AG09319 (cell line): ENCODE data around the gene SLIT3.

ENCODE experiments used
- DNase-seq: peaks from one replicate; pipeline ENCODE4 v3.0.0-alpha.2; 2010; ENCODE audit warnings: low read depth; ENCODE audit errors: extremely low read depth
- TF ChIP-seq, protein P1 (sequence below): IDR thresholded peaks from 2 replicates; pipeline ENCODE4 v1.5.1; 2011; ENCODE audit warnings: low read depth, mild to moderate bottlenecking, inconsistent platforms, low read length, moderate library complexity

Gene SLIT3

DNA sequence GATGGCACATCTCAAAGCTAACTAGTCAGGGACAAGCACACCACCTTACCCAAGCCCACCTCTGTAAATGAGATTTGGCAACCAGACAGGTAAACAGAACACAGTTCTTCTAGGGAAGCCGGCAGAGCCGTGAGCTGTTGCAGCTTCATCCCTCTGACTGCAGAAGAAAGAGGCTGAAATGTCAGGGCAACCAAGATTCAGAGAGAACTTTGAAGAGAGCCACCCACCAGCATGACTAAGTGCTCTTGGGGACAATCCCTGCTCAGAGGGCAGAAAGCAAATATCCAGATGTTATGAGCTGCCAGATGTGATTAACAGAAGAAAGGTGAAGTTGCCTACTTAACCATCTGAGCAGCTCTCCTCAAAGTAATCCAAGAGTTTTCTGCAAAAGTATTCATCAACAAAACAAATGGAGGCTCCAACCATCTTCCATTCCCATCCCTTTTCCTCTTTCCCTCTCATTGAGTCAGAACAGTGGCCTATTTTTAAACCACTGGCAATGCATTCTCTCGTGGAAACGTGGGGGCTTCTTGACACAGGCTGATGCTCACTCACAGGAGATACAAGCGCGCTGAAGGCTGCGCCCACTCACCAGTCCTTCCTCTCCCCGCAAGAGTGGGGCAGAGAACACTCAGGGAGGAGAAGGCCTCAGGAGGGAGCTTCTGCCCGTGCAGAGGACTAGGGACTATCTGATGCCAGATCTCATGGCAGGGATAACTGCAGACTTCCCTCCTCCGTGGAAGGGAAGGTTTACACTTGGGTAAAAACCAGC, 57.1 kb downstream of the SLIT3 start:
- TF ChIP-seq, protein P1, sequence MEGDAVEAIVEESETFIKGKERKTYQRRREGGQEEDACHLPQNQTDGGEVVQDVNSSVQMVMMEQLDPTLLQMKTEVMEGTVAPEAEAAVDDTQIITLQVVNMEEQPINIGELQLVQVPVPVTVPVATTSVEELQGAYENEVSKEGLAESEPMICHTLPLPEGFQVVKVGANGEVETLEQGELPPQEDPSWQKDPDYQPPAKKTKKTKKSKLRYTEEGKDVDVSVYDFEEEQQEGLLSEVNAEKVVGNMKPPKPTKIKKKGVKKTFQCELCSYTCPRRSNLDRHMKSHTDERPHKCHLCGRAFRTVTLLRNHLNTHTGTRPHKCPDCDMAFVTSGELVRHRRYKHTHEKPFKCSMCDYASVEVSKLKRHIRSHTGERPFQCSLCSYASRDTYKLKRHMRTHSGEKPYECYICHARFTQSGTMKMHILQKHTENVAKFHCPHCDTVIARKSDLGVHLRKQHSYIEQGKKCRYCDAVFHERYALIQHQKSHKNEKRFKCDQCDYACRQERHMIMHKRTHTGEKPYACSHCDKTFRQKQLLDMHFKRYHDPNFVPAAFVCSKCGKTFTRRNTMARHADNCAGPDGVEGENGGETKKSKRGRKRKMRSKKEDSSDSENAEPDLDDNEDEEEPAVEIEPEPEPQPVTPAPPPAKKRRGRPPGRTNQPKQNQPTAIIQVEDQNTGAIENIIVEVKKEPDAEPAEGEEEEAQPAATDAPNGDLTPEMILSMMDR = no peak
- DNase-seq = no peak

DNA sequence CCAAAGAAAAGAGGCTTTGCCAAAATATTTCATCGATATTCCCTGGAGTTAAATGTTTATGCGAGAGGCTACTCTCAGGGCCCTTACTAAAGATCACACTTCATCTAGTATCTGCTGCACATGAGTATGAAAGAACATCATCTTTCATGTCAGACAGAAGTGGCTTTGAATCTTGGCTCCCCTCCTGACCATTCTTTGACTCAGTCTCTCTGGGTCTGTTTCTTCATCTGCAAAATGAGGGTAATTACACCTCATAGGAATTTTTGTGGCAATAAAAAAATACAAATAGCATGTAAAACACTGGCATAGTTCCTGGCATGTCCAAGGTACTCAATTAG, 58.1 kb downstream of the SLIT3 start:
- TF ChIP-seq, protein P1 = no peak
- DNase-seq = no peak

- no peak for DNase-seq
- TF ChIP-seq, protein P1 = no peak
Measured at GRCh38 chr5:169242175-169242848, 58.6 kb downstream of the SLIT3 start.

GRCh38 chr5:169229342-169229892, 71.5 kb downstream of the SLIT3 start:
- DNase-seq = no peak
- TF ChIP-seq, protein P1 = no peak

DNA sequence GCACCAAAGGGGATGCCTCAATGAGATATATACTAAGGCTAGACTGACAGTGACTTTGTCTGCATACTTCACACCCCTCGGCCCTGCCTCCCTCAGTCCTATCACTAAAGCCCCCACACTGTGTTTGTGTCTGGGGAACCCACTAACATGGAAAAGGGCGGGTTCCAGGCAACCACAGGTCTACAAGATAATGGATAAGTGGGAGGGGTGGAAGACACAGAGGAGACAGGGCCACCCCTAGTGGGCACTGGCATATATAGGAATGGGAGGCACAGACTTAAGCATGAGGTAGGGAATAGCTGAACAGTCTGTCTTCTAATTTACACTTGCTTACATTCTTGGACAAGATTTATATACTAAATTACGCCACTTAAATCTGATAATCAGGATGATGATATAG, 74.0 kb downstream of the SLIT3 start:
- no peak for DNase-seq
- TF ChIP-seq, protein P1 = no peak

DNA sequence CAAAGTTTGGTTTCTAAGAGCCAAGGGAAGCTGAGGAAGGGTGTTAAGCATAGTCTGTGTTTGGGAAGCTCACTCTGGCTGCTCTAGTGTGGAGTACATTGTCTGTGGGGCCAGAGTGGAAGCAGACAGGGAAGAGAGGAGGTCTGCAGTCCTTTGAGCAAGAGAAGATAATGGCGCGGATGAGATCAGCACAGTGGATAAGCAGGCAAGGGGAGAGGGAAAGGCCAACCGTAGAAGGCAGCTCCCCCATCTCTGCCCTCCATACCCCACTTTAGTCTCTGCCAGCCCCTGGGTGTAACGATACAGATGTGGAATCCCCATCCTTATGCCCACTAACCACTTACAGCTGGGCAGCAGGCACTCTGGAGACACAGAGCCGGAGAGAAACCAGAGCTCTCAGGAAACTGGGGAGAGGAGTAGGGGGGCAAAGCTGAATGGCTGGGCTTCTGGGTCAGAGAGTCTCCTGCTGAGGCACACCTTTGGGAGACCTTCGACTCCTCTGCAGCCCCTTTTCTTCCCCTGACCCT, 75.0 kb downstream of the SLIT3 start:
- DNase-seq = no peak
- TF ChIP-seq, protein P1 = no peak

DNA sequence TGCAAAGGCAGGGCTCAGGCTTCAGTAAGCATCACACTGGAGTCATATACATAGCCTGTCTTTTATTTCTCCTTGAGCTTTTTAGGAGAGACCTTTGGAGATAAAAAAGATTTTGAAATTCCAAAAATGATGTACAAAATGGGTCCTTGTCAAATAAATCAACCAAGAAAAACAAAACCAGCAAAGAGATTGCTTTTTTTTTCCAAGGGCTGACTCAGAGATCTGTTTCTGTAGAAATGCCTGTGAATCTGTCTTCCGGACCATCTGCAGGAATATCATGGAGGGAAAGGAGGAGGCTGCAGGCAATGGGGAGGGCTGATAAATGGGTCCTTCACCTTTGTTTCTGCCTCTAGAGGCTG, 77.4 kb downstream of the SLIT3 start:
- TF ChIP-seq, protein P1 = no peak
- DNase-seq = no peak
